Measurements from ENCODE around the gene CADM1.

Gene CADM1

DNA sequence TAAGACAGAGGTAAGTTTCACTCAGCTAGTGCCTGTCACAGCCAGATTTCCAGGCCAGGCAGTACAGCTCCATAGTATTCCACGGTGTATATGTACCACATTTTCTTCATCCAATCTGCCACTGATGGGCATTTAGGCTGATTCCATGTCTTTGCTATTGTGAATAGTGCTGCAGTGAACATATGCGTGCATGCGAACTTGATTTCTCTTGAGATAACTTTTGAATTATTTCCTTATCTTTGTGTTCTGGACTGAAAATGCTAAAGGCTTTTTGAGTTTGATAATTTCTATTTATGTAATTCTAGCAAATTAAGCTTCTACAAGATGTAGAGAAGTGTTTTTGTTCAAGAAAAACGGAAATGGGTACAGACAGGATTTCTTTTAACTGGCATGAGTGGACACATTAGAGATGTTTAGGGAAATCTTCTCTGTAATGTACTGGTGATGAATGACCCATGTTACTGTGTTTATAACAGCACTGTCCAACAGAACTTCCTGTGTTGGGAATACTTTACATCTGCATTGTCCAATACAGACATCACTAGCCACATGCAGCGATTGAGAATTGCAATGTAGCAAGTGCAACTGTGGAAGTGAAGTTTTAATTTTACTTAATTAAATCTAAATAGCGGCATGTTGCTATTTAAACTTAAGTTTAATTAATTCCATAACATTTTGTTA is 151.3 kb downstream of the CADM1 start:
- no peak for DNase-seq (ENCODE audit: low read depth)

DNA sequence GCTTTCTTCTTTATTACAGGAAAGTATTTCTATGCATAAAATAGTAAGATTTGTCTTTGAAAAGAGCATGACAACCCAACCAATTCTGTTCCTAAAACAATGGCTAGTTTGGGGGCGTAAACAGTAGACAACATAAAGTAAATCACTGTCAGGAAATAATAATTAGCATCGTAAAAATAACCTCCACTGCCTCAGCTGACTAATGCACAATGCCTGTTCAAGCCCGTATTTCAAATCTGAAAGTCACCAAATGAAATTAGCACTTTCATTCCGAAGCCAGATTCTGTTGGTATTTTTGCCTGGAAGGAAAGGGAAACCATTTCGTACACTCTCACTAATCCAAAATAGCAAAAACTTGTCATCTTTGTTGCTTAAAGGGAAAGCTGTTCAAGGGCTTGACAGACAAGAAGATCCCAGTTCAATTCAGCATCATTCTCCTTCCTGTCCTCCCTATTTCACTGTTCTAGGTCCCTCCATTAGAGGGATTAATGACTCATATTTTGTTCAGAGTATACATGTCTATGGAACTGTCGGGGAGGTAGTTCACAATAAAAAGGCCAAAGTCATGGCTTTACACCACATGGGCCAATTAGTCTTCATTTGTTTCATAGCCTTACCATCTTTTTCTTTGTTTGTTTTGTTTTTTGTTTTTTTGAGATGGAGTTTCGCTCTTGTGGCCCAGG is 154.7 kb downstream of the CADM1 start:
- no peak for DNase-seq (ENCODE audit: low read depth)

DNA sequence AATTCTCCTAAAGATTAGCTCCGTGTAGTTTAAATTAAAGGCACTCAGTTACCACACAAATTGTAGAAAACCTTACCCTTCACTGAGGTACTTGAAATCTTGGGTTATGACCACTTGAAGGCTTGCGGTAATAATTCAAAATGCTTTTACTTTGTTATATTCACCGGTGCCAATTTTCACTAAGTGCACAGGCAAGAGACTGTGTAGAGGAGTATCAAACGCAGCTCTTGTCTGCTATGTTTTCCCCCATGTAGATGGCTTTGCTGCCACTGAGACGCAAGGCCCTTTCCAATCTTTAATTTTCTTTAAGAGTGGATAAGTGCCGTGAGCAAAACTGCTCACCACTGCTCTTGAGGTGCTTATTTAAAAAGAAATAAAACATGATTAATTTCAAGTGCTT is 155.8 kb downstream of the CADM1 start:
- DNase-seq (ENCODE audit: low read depth): no peak

DNA sequence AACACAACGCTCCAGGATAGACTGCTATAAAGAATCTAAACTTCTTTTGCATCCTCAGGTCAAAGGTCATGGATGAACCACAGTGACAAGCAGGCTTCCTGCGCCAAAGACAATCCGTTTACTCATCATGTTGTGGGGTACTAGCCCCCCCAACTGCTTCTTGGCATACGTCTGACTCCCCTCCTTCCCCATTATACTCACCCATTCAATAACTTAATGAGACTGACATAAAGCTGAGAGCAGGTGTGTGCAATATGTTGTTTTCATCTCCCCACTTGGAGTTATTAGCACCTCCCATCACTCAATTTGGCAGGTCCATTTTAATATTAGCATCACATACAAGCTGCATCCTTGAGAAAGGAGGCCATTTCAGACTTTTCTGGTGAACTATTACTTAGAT is 157.1 kb downstream of the CADM1 start:
- no peak for DNase-seq (ENCODE audit: low read depth)

DNA sequence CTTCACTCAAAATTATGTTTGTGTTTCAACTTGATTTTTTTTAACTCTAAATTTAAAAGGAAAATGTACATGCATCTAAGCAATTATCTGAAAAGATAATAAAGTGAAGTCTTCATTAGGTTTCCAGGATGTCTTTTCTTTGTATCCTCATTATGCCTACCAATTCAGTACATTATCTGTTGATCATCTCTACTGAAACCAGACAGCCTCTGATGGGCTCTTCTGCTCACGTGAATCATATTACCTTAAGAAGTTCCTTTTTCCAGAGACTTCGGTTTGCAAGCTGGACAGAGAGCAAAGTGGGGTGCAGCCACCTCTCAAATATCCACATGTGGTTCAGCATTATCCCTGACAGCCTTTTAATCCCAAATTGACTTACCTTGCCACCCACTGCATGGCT is 158.4 kb downstream of the CADM1 start:
- DNase-seq (ENCODE audit: low read depth): no peak

DNA sequence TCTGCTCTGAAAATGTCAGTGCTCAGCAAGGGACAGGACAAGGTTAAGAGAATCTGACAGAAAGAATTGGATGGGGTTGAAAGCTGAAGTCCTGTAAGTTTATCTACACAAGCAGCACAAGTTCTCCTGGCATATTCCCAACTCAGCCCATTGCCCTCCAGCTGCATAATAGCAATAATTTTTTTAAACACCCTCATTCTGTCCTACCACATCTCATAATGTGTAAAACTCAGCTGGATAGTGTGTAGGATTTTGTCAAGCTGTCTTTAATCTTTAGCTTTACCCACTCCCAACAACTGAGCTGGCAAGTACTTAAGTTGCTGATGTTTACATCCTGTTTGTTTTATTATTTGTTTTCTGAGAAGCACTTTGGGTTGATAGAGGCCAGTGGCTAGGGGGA is 158.9 kb downstream of the CADM1 start:
- no peak for DNase-seq (ENCODE audit: low read depth)

DNA sequence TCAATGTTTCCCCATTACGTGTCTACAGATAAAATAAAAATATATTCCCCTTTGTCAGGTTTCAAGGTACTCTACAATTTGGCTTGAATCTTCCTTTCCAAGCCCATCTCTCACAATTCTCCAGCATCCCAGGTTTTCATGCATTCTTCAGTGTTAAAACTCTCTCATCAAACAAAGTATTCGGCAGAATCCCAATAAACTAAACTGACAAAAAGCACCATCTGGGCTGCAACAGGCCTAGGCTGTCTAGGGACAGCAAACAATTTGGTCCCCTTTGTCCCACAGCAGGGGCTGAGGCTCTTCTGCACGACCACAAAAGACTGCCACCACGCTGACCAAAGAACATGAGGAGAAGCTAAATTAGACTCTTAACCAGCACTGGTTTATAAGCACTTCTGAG is 159.4 kb downstream of the CADM1 start:
- DNase-seq (ENCODE audit: low read depth): no peak

DNA sequence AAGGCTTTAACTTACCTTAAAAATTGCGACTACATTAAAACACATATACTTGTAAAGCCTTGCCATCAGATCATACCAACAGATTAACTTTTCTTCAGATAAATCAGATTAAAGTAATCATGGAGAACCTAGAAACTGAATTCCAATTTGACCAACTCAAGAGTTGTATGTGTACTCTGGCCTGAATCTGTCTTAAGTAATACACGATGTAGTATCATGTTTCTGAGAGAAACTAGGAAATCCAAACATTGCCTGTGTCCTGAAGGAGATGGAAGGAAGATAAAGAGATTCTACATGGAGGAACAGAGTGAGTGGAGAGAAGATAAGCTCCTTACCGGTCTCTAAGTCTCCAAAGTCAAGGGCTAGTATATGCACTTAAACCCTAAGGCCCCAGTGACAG is 162.1 kb downstream of the CADM1 start:
- no peak for DNase-seq (ENCODE audit: low read depth)

DNA sequence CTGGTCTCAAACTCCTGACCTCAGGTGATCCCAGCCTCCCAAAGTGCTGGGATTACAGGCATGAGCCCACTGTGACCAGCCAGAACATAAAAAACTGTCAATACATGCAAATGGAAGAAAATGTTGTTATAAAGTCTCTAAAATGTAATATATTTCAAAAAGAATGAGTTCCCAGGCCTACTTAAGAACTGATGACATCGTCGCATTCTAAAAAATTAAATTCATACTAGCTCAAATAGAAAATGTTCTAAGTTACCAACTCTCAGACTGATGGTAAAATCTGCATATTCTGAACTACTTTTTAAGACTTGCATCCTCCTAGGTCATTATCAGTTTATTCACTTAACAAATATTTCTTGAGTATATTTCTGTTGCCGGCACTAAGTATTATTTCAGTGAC is 163.3 kb downstream of the CADM1 start:
- no peak for DNase-seq (ENCODE audit: low read depth)

DNA sequence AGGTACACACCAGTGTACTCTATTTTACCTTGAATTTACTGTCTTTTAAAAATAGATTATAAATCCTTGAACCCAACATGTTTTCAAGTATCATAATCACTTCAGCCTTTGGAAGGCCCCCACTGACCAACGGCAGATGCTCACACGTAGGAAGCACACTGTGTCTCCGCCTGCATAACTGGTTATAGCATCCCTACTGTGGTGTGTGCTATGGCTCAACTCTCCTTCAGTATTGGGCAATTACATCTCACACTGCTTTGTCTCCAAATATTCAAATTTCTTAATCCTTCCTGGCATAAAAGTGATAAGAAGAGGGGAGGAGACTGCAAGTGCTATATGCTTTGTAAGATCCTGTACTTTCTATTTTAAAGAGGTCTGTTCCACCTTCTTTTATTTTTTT is 165.7 kb downstream of the CADM1 start:
- DNase-seq (ENCODE audit: low read depth): peak; percentile 10

DNA sequence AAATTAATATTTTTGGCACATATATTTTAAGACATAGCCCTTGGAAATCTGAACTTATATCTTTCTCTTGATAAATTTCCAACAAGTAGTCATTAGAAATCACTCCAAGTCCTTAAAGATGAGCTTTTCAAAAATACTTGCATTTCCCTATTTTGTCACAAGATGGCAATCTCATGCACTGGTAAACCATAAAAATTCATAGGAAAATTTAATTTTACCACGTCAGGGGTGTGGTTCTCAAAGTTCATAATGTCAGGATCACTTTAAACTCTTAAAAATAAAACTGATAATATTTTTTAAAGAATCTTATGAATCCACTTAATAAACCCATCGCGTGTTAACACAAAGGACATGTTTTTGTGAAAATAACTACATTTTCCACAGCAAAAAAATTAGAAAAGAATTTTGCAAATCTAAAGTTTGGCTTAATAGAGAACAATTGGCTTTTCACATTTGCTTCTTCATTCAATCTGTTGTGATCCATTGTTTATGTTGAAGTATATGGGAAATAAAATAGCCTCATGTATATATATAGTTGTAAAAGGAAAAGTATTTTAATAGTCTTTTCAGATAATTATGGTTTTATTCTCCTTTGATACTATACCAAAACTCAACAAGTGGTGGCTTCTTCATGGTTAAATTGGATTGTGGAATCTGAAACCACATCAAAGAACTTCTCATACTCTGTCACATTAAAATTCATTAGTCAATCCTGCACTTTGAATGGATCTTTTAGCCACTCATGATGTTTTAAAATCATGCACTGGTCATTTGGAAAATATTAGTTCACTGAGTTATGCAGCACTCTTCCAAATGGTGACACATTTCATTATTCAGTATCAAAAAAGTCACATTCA is 169.1 kb downstream of the CADM1 start:
- DNase-seq (ENCODE audit: low read depth): peak; percentile 31

DNA sequence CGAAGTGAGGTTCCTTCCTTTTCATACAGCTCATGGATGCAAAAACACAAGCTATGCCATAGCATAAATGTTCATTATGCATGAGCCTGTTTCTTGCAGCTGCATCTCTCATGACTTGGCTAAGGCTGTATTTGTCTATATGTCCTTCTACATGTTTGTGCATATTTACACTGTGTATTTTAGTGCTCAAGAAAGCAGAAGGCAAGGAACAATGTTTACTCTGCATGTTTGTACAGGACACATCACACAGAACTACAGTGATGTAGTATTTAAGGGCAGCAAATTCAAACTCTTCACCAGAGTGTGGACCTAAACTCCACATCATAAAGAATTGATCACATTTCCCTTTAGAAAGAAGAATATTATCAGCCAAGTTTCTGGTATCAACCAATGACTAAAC is 170.3 kb downstream of the CADM1 start:
- DNase-seq (ENCODE audit: low read depth): no peak

DNA sequence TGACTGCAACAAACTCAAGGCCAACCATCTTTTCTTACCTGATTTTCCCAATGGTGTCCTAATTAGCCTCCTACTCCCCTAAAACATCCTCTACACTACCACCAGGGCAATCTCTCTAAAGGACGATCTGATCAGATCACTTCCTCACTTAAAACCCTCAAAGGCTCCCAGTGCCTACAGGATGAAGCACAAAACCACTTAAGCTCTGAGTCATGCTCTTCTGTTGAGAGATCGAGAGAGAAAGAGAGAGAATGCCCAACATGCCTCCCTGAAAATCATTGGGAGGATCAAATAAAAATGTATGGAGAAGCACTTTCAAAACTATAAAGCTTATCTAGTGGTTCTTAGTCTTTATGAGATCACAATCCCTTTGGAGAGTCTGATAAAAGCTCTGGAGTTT is 171.1 kb downstream of the CADM1 start:
- peak; percentile 28 for DNase-seq (ENCODE audit: low read depth)

DNA sequence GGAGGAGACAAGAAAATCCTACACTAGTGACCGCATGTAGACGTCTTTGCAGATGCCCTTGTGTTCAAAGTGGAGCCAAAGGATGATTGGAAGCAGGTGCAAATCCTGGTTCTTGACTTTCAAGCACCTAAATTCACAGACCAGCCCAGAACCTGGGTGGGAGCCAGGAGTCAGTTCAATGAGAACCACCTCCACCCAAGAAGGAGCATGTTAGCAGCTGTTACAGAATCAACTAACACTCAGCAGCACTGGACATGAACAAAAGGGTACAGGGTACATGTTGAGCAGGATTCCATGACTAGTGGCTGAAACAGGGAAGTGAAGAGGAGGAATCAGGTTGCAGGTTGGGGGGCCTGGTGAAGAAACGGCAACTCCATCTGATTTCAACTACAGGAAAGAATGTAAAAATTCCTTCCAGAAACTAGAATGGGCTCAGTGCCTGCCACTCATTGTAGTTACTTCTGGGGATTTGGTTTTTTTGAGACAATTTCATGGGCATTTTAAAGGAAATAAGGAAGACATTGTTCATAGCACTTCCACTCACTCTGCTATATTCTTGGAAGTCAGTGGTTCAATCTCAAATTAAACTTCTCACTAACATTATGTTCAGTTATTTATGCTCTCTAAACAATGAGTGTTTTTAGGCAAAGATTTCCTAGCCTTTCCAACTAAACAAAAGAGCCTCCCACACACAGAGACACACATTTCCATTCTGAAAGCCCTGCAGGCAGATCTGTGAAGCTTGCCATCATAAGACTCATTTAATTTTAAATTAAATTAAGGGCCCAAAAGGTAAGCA is 173.3 kb downstream of the CADM1 start:
- no peak for DNase-seq (ENCODE audit: low read depth)

DNA sequence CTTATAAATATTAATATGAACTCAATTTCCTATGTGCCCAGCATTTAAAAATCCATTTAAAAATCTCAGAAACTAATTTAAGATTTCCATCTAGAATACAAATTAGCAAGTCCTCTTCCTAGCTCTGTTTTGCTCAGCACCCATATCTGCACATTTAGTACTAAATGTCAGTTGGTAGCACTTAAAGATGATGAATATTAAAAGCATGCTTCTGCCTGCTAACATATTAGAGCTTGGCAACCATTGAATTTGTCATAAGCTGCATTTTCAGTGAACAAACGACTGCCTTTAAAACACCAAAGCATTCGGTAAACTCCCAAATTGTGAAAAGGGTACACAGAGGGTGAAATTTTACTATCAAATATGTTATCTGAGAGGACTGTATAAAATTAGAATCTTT is 177.7 kb downstream of the CADM1 start:
- no peak for DNase-seq (ENCODE audit: low read depth)

DNA sequence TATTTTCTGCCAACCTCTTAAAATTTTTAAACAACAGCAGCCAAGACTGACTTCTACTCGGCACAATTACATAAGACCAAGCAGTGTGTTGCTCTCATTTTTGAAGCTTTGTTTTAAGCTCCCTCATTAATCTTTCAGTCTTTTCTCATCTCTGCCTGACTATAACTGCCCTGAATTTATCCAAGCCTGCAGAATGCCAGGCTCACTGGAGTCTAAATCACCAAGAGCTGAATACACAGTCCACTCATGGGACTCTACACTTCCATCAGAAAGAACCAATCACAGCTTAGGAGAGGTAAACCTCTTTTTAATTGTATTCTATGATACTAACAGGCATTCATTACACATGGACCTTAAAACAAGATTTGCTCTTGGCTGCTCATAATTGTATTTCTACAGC is 178.7 kb downstream of the CADM1 start:
- no peak for DNase-seq (ENCODE audit: low read depth)

DNA sequence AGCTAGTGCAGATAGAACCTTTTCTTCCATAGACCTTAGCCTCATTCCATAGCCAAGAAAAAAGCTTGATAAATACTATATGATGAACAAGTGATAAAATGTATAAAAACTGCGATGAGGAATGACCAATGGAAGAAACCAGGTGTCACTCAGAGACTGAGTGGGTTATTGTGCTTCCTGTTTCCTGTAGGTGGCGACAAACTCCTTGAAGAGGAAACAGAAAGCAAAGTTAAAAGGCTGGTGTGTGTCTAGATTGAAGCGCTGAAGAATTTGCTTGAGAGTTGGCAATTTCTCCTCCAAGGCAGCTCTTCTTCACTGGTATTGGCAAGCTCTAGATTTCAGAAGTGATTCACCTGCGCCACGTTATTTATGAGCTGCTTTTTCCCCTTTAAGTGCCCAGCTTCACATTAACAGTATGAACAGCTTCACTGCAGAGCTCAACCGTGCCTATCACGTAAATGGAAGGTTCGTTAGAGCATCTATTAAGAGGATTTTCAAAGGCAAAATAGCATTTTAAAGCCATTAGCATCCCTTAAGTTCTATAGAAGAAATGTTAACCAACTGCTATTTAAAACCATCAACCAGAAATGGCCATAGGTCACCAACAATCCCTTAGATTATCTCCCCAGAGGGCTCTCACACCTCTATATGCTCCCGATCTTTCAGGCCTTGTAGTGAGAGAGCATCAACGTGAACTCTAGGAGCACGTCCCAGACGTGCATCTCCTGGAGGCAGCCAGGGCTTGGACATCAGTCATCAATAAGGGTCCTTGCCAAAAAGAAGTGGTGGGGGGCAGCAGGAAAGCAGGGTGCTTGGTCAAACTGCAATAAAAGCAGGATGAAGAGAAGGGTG is 179.4 kb downstream of the CADM1 start:
- DNase-seq (ENCODE audit: low read depth): peak; percentile 66

DNA sequence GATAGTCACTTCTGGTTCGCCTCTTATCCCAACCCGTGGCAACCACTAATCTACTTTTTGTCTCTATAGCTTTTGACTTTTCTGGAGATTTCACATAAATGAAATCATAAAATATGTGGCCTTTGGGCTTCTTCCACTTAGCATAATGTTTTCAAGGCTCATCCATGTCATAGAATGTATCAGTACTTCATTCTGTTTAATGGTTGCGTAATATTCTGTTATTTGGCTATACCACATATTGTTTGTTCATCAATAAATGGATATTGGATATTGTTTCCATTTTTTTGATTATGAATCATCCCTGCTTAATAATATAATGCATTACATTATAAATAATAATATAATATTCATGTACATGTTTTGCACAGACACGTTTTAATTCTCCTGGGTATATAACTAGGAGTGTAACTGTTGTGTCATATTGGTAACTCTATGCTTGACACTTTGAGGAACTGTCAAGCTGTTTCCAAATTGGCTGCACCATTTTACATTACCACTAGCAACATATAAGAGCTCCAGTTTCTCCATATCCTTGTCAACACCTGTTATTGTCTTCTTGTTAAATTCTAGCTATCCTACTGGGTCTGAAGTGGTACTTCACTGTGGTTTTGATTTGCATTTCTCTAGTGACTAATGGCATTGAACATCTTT is 181.5 kb downstream of the CADM1 start:
- DNase-seq (ENCODE audit: low read depth): no peak

DNA sequence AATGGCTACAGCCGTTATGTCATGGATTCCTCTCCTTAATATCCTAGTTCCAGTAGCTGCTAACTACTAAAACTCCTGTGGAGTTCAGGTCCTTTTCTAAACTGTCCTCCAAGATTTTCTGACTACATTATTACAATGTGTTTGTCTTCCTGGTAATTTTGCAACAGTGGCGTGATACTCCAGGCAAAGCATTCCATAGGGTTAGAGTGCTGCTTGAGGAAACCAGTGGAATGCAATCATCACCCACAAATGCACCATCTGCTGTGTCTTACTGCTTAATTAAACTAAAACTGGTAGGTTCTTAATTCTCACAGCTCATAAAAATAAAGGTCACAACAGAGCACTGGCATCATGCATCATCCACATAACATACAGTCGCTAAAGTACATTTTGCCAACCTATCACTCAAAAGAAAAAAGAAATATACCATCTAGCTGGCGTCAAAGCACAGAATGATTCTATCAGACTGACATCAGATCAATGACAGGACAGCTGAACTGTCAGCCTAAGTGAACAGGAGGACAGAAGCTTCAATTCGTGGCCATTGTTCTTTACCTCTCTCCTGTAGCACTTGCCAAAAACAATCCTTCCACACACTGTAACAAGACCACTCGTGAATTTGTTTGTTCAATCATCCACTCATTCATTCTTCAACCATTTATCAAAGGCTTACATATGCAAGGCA is 182.5 kb downstream of the CADM1 start:
- DNase-seq (ENCODE audit: low read depth): peak; percentile 27
